GM10847 (cell line): ENCODE results near the gene OR10A7.

Experiments
- POLR2A ChIP-seq: IDR thresholded peaks from 2 replicates; pipeline ENCODE4 v1.6.1; 2011; ENCODE audit not compliant: insufficient read length; ENCODE audit errors: extremely low read depth

OR10A7 gene, protein sequence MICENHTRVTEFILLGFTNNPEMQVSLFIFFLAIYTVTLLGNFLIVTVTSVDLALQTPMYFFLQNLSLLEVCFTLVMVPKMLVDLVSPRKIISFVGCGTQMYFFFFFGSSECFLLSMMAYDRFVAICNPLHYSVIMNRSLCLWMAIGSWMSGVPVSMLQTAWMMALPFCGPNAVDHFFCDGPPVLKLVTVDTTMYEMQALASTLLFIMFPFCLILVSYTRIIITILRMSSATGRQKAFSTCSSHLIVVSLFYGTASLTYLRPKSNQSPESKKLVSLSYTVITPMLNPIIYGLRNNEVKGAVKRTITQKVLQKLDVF

DNA sequence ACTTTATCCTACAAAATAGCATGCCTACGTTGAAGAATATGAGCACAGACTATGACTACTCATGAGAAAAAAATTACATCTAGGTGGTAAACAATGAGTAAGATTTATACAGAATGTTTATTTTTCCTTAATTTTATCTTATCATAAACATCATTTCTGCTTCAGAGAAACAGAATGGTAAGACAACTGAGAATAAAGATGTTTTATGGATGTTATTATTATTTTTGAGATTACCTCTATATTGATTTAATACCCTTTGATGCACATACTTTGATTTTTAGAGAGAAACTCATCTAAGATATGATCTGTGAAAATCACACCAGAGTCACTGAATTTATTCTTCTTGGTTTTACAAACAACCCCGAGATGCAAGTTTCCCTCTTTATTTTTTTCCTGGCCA, at the start of gene OR10A7:
TSS of gene OR10A7 (plus strand) at position 301 of the 400 bp plus-strand sequence. CDS start at position 301, 0 bp downstream.
- no peak for TF ChIP-seq POLR2A

DNA sequence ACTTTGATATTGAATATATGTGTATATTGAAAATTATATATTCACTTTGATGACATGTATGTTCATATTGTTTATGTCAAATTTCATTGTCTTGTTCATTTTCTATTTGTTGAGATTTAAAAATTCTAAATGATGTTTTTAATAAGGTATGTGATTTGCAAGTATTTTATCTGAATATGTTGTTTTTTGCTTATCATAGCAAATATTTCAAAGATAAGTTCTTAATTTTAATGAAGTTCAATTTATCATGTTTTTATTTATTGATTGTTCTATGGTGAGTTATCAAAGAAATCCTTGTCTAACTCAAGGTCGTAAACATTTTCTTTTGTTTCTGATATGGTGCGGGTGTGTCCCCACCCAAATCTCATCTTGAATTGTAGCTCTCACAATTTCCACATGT, 49.4 kb upstream of the OR10A7 start:
- no peak for TF ChIP-seq POLR2A

DNA sequence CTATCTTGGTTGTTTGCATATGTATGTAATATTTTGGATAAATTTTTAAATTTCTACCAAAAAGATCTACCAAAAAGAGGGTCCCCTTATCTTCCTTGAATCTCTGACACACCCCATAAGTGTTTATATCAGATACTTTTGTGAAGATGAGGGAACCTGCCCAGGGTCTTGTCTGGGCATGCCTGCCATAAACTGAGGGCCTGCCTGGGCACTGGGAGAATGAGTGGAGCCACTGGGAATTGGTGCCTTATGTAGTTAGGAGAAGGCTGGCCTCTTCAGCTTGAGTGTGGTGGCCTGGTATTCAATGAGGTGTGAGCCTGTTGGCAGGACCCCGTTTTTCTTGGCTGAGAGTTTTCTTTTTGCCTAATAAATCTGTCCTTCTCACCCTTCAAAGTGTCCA, 48.1 kb upstream of the OR10A7 start:
- no peak for TF ChIP-seq POLR2A

DNA sequence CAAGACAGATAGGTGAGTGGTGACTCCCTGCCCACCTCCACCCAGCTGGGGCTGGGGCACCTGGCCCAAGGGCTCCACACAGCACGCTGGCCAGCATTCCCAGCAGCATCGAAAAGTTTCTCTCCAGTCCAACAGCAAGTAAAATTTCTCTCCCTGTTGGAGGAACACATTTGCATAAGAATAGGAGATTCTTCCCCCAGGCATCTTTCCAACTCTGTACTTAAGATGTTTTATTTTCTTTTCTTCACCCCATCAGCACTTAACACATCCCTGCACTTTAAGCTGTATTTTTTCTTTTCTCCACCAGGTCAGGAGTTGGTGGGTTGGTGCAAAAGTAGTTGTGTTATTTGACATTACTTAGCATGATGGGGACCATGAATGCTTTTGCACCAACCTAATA, 47.4 kb upstream of the OR10A7 start:
- TF ChIP-seq POLR2A = no peak

DNA sequence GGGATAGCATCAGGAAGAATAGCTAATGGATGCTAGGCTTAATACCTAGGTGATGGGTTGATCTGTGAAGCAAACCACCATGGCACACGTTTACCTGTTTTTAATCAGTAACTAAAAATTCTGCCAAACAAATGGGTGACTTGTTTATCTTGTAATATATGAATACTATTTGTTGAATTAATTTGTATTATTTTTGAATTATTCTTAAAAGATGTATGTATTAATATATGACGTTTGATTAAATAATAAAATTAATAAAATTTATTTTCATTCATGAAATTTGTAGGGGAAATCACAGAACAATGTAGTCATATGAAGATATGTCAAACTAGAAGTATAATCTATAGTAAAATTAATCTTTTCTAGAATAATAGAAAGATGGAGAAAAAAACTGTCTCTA, 32.3 kb upstream of the OR10A7 start:
- TF ChIP-seq POLR2A = no peak

DNA sequence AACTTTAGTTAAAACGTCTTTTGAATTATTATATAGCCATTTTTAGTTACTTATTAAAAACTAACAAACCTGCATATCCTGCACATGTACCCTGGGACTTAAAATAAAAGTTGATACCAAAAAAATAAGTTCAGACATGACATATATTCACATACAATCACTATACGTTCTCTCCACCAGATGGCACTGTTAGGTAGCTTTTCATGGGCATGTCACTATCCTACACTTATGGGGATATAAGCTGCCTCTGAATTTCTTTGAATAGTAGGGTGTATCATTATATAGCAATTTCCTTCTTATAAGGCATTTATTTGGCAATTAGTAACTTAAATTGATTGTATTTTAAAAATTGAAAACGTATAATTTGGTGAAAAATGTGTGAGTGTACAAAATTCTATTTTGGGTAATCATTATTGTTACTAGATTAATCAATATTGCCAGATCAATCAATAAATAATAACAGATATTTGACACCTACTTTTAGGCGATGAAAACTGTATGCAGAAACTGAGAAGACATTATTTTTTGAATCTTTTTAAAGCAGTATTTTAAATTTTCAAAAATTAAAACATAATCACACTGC, 31.8 kb upstream of the OR10A7 start:
- no peak for TF ChIP-seq POLR2A

DNA sequence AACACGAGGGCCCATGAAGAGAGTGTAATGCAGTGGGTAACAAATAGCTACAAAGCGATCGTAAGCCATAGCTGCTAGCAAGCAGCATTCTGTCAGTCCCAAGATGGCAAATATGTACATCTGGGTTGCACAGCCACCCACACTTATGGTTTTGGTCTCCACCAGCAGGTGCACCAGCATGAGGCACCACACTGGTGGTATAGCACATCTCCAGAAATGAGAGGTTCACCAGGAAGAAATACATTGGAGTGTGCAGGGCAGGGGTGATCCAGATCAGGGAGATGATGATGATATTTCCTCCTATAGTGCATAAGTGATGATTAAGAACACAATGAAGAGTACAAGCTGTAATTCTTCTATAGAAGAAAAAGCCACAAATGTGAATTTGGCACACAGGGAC, 26.4 kb upstream of the OR10A7 start:
- TF ChIP-seq POLR2A = no peak

DNA sequence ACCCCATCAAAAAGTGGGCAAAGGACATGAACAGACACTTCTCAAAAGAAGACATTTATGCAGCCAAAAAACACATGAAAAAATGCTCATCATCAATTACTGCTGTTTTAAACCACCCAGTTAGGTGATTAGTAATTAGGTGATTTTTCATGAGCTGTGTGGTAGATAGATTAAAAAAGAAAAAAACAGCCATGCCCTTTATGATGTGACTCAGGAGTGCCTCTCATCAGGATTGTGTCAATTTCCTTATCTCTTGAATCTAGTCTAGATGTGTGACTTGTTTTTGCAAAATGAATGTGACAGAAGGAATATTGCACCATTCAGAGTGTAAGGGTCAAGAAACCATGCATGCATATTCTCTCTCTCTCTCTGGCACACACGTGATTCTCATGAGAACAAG, 5.7 kb downstream of the OR10A7 start:
- no peak for TF ChIP-seq POLR2A

DNA sequence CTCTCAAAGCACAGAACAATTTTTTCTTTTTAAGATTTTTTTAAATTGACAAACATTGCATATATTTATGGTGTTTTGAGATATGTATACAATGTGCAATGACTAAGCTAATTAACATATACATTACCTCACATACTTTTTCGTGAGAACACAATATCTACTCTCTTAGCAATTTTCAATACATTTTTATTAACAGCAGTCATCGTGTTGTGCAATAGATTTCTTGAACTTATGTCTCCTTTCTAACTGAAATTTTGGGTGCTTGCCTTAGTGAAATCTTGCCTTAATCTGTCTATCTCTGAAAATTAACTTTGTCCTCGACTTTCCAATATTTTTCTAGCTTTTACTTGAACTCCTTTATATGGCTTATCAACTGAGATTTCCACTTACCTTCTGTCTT, 6.8 kb downstream of the OR10A7 start:
- TF ChIP-seq POLR2A = no peak

DNA sequence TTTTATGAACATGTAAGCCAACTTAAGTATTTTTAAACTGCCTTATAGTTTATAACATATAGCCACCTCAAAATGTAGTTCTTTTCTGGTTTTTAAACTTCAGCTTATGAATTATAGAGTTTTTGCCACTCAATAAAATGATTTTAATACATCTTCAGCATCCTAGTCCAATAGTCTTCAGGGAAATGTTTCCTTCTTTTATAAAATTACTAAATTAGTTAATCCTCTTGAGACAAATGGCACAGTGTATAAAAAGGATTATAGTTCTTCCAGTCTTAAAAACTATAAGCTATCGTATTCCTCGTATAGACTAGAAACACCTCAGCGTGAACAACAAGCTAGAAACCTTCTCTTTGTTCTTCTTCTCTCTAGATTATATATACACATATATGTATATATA, 23.5 kb downstream of the OR10A7 start, which contains the start of gene OR6C74:
TSS of gene OR6C74 (plus strand) at position 301 of the 400 bp plus-strand sequence. CDS start 2,679 bp downstream, outside the sequence.
- TF ChIP-seq POLR2A = no peak

DNA sequence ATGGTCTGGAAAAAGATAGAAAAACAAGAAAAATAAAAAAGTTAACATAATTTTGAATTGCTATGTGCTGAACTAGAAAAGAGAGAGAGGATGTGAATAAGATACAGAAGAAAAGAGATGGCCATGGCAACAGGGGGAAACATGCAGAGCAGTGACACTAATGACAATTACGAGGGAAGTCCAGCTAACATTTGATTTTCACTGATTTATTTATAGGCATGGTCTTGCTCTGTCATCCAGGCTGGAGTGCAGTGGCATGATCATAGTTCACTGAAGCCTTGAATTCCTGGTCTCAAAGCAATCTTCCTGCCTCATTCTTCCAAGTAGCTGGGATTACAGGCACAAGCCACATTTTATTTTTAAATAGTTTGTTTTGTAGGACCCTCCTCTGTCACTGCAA, 25.3 kb downstream of the OR10A7 start:
- TF ChIP-seq POLR2A = no peak

DNA sequence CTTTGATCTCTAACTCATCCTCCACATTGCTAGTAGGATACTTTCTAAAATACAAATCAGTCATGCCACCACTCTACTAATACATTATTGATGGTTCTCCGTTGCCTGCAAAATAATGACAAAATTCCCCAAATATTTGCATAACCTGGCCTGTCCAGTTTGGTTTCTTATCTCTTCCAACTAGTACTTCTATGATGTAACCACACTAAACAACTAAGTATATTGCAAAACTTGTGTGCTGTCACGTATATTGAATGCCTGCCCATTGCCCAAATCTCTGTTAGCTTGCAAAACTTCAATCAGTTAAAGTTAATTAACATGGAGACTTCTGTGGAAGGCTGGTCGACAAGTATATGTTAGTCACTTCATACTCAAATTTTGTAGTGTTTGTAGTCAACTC, 30.1 kb downstream of the OR10A7 start:
- TF ChIP-seq POLR2A = no peak

DNA sequence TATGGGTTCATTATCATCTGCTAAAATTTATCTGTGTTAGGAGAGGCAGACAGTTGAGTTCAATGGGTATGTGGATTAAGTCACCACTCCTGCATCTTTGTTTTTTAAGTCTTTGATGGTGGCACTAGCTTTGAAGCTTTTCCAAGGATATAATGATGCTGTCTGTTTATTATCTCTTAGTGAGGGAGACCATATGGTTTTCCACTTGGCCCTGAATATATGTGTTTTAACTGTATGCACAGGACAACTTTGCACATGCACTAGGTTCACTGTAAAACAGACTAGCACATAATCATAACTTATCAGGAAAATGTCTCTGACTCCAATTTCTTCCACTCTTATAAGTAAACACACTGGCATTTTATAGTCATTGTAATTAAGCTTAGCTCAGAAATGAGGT, 32.5 kb downstream of the OR10A7 start:
- no peak for TF ChIP-seq POLR2A

DNA sequence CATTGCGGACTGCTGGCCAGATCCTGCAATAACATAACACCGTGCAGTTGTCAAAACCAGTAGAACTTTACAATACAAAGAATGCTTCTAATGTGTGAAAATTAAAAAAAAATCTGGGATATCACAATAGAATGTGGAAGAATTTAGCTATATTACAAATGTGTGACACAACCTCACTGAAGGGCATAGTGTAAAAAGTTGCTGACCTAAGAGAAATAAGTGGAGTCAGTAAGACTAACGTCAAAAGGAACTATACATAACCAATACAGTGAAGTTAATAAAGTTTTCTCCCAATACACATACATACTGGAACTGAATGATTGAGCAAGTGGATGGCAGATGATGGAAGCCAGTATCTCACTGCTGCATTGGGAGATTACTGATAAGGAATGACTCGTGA, 36.0 kb downstream of the OR10A7 start:
- no peak for TF ChIP-seq POLR2A

DNA sequence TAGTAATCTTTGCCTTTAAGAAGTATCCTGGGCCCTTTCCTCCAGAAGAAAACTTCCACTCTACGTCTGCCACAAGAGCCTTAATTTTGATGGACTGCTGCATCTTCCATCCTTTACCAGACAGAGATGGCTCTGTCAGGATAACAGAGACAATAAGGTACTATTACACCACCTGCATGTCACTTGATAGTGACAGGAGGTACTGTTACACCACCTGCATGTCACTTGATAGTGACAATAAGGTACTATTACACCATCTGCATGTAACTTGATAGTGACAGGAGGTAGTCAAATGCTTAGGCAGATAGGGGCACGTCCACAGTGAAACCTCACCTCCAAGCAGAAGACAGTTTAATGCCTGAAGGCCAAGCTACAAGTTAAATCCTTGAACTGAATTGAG, 37.5 kb downstream of the OR10A7 start:
- no peak for TF ChIP-seq POLR2A
